HG02970 (cell line): ENCODE data around the gene MOAP1.
"Not testable (repeated sequence)": the region's sequence is repeated elsewhere in the genome, so short reads cannot be mapped to it uniquely, and the experiment has no call there.

Experiments used
- ATAC-seq: cut with Tn5 transposase; IDR thresholded peaks from one replicate; pipeline ENCODE4 v1.9.1; 2021; ENCODE audit warnings: mild to moderate bottlenecking, moderate library complexity, moderate number of reproducible peaks; ENCODE audit not compliant: unreplicated experiment, low FRiP score

The MOAP1 gene

DNA sequence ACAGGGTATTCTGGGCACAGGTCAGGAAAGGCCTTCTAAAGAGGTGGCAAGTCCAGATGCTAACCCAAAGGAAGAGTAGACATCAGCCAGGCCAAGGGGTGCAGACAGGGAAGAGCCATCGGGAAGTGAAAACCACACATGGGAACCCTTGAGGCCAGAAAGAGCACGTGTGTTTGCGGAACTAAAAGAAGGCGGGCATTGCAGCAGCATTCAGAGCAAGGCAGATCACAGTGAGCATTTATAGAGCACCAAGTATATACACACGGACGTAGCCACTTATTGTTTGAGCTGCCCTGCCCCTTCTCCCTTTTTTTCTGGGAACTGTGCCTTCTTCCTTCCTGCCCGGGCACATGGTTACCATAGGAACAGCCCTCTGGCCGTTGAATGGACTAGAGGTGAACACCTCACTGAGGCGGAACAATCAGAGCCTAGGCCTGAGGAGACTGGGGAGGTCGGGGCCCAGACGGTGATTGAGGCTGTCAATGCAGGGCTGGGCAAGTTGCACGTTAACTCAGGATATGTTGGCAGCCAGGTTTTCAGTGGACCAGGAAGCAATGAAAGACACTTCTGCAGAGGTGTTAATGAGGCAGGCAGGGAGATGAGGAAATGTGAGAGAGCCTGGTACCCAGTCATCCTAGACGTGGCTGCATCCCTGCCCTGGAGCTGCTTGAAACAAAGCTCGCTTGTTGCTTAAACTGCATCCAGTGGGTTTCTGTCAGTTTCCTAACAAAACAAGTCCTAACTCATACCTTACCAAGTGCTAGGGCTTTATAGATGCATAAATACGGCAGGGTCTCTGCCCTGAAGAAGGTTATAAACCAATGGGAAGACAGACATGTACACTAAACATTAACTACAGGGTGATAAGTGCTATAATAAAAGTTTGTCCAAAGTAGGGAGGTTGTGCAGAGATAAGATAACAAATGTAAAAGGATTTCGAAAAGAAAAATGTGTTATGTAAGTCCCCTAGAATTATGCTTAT lies 34.2 kb downstream of the MOAP1 start:
- no peak for ATAC-seq

DNA sequence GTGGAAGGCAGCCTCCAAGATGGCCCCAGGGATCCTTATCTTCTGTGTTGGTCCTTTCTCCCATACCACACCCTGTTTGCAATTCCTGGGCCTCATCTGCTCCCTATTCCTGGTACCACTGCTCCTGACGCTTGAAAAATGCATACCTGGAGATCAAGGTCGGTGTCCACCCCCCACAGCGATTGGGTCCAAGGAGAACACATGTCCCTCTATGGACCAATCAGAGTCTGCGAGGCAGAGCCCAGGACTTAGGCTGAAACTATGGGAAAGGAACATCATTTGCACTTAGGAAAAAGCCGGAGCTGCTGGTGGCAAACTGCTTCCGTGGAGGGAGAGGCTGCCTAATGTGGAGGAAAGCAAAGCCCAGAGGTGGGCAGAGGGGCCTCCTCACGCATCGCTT lies 35.7 kb downstream of the MOAP1 start:
- ATAC-seq, result no peak

DNA sequence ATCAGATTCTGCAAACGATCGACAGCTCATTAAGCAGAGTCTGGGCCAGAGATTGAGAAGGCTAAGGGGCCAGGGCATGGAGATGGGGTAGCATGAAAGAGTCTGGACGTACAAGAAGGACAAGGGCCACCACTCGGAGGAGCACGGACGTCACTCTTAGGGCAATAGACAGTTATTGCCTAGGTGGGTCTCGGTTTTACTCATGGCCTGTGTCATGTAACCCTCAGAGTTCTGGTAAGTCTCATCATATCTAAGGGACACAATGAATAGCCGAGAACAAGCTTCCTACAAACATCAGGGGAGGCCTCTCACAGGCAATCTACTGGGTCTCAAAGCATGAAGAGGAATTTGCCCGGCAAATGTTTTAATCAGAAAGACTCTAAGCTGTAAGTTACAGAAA lies 38.6 kb downstream of the MOAP1 start:
- ATAC-seq, result no peak

DNA sequence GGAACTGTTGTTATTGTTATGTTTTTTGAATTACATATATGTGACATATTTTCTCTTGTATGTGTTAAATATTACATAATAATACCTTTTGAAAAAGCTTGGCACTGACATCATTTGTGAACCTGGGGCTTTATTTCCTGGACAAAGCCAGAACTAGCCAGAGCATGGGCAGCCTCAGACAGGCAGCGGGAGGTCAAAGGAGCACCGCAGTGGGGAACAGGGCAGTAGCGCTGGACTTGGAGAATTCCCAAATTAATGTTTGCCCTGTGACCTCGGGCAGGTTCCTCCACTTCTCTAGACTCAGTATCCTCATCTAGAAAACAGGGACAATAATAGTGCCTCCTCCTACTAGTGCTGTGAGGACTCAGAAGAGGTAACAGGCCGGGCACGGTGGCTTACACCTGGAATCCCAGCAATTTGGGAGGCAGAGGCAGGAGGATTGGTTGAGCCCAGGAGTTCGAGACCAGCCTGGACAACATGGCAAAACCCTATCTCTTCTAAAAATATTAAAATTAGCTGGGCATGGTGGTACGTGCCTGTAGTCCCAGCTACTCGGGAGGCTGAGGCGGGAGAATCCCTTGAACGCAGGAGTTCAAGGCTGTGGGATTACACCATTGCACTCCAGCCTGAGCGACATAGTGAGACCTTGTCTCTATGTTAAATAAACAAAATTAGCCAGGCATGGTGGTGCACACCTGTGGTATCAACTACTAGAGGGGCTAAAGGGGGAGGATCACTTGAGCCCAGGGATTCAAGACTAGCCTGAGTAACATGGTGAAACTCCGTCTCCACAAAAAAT lies 41.6 kb downstream of the MOAP1 start:
- ATAC-seq, result no peak

DNA sequence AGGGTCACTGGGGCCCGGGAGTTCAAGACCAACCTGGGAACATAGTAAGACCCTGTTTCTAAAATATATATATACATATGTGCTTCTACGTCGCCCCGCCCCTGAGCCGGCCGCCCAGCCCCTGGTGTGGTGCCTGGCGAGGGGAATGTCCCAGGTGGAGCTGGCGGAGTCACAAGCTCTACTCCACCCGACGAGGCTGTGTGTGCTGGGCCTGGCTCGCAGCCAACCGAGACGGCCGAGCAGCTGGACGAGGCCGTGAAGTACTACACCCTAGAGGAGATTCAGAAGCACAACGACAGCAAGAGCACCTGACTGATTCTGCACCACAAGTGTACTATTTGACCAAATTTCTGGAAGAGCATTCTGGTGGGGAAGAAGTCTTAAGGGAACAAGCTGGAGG lies 46.8 kb downstream of the MOAP1 start:
- ATAC-seq, result no peak

DNA sequence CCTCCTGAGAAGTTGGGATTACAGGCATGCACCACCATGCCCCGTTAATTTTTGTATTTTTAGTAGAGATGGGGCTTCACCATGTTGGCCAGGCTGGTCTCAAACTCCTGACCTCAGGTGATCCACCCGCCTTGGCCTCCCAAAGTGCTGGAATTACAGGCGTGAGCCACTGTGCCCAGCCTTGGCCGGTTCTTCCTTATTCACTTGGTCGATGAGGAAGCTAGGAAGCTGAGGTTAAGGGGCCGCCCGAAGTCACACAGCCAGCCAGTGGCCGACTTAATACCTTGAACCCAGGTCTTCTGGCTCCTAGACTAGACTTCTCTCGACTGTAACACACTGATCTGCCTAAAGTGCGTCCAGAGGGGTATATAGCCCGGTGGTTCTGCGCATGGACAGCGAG lies 48.2 kb downstream of the MOAP1 start:
- not testable (repeated sequence) for ATAC-seq

DNA sequence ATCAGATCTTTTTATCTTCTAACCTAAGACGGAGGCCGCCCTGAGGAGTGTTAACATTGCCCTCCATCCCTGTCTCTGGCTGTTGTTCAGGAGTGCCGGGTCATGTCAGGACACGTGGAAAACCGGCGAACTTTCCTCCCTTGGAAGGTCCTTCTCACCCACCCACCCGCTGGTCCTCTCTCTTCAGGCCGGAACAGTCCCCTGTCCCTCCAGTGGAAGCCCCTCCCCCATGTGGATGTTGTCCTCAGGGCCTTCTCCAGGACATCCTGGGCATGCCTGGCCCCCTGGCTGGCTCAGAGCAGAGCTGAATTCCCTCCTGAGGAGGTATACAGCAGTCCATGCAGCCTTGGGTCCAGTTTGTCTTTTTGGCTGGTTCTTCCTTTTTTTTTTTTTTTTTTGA lies 48.7 kb downstream of the MOAP1 start:
- no peak for ATAC-seq

DNA sequence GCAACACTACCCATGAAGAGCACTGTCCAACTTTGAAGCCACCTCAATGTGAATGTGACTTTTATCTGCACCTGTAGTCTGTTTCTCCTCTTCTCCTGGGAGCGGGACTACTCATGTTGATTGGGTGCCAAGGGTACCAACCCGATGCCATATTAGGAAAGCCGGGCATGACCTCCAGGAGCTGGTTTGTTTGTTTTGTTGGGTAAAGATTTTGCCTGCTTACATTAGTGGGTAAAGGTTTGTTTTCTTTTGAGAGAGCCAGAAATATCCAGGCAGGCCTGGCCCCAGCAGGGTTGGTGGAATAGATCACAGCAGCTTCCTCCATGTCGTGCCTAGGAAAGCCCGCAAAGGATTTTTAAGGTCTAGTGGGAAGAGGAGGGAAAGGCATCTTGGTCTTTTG lies 49.3 kb downstream of the MOAP1 start:
- ATAC-seq, result no peak

DNA sequence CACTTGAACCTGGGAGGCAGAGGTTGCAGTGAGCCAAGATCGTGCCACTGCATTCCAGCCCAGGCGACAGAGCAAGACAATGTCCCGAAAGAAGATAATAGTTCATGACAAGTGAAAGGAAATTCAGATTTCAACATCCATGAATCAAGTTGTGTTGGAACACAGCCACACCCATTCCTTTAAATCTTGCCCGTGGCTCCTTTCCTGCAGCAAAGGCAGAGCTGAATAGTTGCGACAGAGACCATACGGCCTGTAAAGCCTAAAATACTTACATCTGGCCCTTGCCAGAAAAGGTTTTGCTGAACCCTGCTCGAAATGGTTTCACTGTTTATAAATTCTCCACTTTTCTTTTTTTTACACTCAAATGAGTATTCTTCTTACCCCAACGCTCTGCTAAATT lies 51.2 kb downstream of the MOAP1 start:
- ATAC-seq, result no peak

DNA sequence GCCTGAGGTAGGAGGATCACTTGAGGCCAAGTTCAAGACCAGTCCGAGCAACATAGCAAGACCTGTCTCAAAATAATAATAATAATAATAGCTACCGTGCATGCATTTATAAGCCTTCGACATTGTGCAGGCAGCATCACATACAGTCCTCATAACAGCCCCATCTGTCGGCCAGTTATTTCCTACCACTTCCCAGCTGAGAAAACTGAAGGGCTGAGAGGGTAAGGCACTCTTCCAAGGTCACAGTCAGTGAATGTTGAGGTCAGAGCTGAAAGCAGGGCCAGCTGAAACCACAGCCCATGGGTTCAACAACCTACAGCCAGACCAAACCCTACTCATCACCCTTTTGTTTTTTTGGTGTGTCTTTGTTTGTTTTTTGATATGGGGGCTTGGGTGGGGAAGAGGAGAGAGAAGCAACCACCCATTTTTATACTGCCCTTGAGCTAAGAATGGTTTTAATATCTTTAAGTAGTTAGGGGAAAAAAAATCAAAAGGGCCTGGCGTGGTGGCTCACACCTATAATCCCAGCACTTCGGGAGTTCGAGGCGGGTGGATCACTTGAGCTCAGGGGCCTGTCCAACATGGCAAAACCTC lies 52.1 kb downstream of the MOAP1 start:
- no peak for ATAC-seq
